ENCODE data around the gene PLEKHG4B.

Gene PLEKHG4B

GRCh38 chr5:174291-174600 is 82.3 kb downstream of the PLEKHG4B start:
- DNase-seq, result no peak

GRCh38 chr5:174876-175465 is 83.0 kb downstream of the PLEKHG4B start:
- DNase-seq, result no peak

GRCh38 chr5:176296-176823 is 84.4 kb downstream of the PLEKHG4B start:
- DNase-seq, result no peak

GRCh38 chr5:178110-178509 is 86.1 kb downstream of the PLEKHG4B start:
- no peak for DNase-seq

GRCh38 chr5:179401-179800 is 87.4 kb downstream of the PLEKHG4B start:
- DNase-seq, result no peak

GRCh38 chr5:180286-180918 is 88.4 kb downstream of the PLEKHG4B start:
- DNase-seq, result no peak

- DNase-seq, result no peak
Measured at GRCh38 chr5:181160-181559, 89.2 kb downstream of the PLEKHG4B start.

GRCh38 chr5:181566-181965 is 89.6 kb downstream of the PLEKHG4B start:
- DNase-seq, result no peak

GRCh38 chr5:182126-182525 is 90.2 kb downstream of the PLEKHG4B start:
- no peak for DNase-seq

- no peak for DNase-seq
Measured at GRCh38 chr5:184471-184870, 92.5 kb downstream of the PLEKHG4B start.

GRCh38 chr5:185095-186070 is 93.4 kb downstream of the PLEKHG4B start:
- DNase-seq, result no peak

- no peak for DNase-seq
Measured at GRCh38 chr5:186091-187041, 94.4 kb downstream of the PLEKHG4B start.

GRCh38 chr5:187042-187431 is 95.1 kb downstream of the PLEKHG4B start:
- DNase-seq, result no peak

GRCh38 chr5:187617-188451 is 95.9 kb downstream of the PLEKHG4B start:
- no peak for DNase-seq

- peak; percentile 94 for DNase-seq
Measured at GRCh38 chr5:188488-189481, 96.8 kb downstream of the PLEKHG4B start.

GRCh38 chr5:189486-189885 is 97.5 kb downstream of the PLEKHG4B start:
- no peak for DNase-seq

- DNase-seq, result no peak
Measured at GRCh38 chr5:189976-190365, 98.0 kb downstream of the PLEKHG4B start.

- DNase-seq, result no peak
Measured at GRCh38 chr5:190366-191035, 98.5 kb downstream of the PLEKHG4B start.

GRCh38 chr5:191036-191948 is 99.3 kb downstream of the PLEKHG4B start, which contains the start of gene LRRC14B:
Gene LRRC14B (plus strand): TSS chr5:191495. CDS start chr5:191539, 44 bp downstream.
- no peak for DNase-seq
